H9 (cell line): ENCODE results near the gene CTU2. TPM values are rescaled to one million over a fixed set of nuclear protein-coding genes. Genes with fewer than 3 reads are reported as not detected.
A peak's percentile ranks its signal among the peaks of the same experiment; 100 is the strongest.

Source experiments
- DNase-seq: peaks from one replicate; pipeline ENCODE4 v3.0.0-alpha.2; 2017
- H2AFZ ChIP-seq: one replicate; pipeline ENCODE4 v1.6.1; 2013; ENCODE audit warnings: mild to moderate bottlenecking, low read length, control low read depth, moderate library complexity
- H2AK5ac ChIP-seq: 2 replicates; pipeline ENCODE4 v1.6.1; 2013; ENCODE audit warnings: low read length, control low read depth, mixed read lengths; ENCODE audit not compliant: insufficient read length
- H2BK120ac ChIP-seq: one replicate; pipeline ENCODE4 v1.6.1; 2013; ENCODE audit warnings: low read depth, mild to moderate bottlenecking, low read length, control low read depth, inconsistent platforms; ENCODE audit not compliant: poor library complexity, severe bottlenecking
- H2BK12ac ChIP-seq: 2 replicates; pipeline ENCODE4 v1.6.1; 2013; ENCODE audit warnings: low read length, control low read depth, mixed read lengths, low read depth; ENCODE audit not compliant: insufficient read length
- H2BK15ac ChIP-seq: 2 replicates; pipeline ENCODE4 v1.6.1; 2013; ENCODE audit warnings: low read depth, low read length, control low read depth
- H2BK20ac ChIP-seq: one replicate; pipeline ENCODE4 v1.6.1; 2013; ENCODE audit warnings: low read depth, mild to moderate bottlenecking, low read length, control low read depth, inconsistent platforms; ENCODE audit not compliant: poor library complexity, severe bottlenecking
- H2BK5ac ChIP-seq: 2 replicates; pipeline ENCODE4 v1.6.1; 2013; ENCODE audit warnings: low read length, control low read depth, mixed read lengths; ENCODE audit not compliant: insufficient read length
- H3K14ac ChIP-seq: 2 replicates; pipeline ENCODE4 v1.6.1; 2013; ENCODE audit warnings: low read length, control low read depth; ENCODE audit not compliant: insufficient read depth
- H3K18ac ChIP-seq: 2 replicates; pipeline ENCODE4 v1.6.1; 2013; ENCODE audit warnings: low read depth, mild to moderate bottlenecking, mixed read lengths, low read length, control low read depth; ENCODE audit not compliant: insufficient read length
- H3K23ac ChIP-seq: 2 replicates; pipeline ENCODE4 v1.6.1; 2013; ENCODE audit warnings: low read length, control low read depth, mixed read lengths, low read depth; ENCODE audit not compliant: insufficient read length
- H3K23me2 ChIP-seq: 2 replicates; pipeline ENCODE4 v1.6.1; 2013; ENCODE audit warnings: low read depth, mild to moderate bottlenecking, mixed read lengths, low read length, control low read depth; ENCODE audit not compliant: insufficient read length, poor library complexity, severe bottlenecking
- H3K27ac ChIP-seq: 2 replicates; pipeline ENCODE4 v1.5.1; 2013; ENCODE audit warnings: low read length, control low read depth, mixed read lengths, low read depth; ENCODE audit not compliant: insufficient read length
- H3K27me3 ChIP-seq: 2 replicates; pipeline ENCODE4 v1.6.1; 2013; ENCODE audit warnings: low read length, control low read depth, inconsistent platforms; ENCODE audit not compliant: insufficient read depth
- H3K4ac ChIP-seq: 2 replicates; pipeline ENCODE4 v1.6.1; 2013; ENCODE audit warnings: low read depth, mild to moderate bottlenecking, control low read depth, inconsistent platforms, low read length, moderate library complexity
- H3K4me1 ChIP-seq: 2 replicates; pipeline ENCODE4 v1.6.1; 2013; ENCODE audit warnings: low read length, control low read depth, inconsistent platforms; ENCODE audit not compliant: insufficient read depth
- H3K4me2 ChIP-seq: 2 replicates; pipeline ENCODE4 v1.6.1; 2013; ENCODE audit warnings: low read length, control low read depth, mixed read lengths; ENCODE audit not compliant: insufficient read length, insufficient read depth
- H3K56ac ChIP-seq: 2 replicates; pipeline ENCODE4 v1.6.1; 2013; ENCODE audit warnings: low read depth, mild to moderate bottlenecking, mixed read lengths, low read length, control low read depth; ENCODE audit not compliant: insufficient read length
- H3K79me1 ChIP-seq: 2 replicates; pipeline ENCODE4 v1.6.1; 2013; ENCODE audit warnings: low read depth, mild to moderate bottlenecking, moderate library complexity, low read length, control low read depth, inconsistent platforms; ENCODE audit not compliant: insufficient read depth, poor library complexity, severe bottlenecking
- H3K79me2 ChIP-seq: 2 replicates; pipeline ENCODE4 v1.6.1; 2013; ENCODE audit warnings: low read length, control low read depth, inconsistent platforms; ENCODE audit not compliant: insufficient read depth
- H3K9ac ChIP-seq: 2 replicates; pipeline ENCODE4 v1.6.1; 2013; ENCODE audit warnings: low read length, control low read depth, mixed read lengths; ENCODE audit not compliant: insufficient read length; ENCODE audit errors: extremely low read depth
- H3K9me3 ChIP-seq: one replicate; pipeline ENCODE4 v1.6.1; 2013; ENCODE audit warnings: low read depth, low read length, inconsistent platforms; ENCODE audit not compliant: control insufficient read depth
- H3T11ph ChIP-seq: one replicate; pipeline ENCODE4 v1.6.1; 2013; ENCODE audit warnings: mild to moderate bottlenecking, low read length, control low read depth, inconsistent platforms
- H4K20me1 ChIP-seq: one replicate; pipeline ENCODE4 v1.6.1; 2013; ENCODE audit not compliant: control insufficient read depth, insufficient read length, insufficient read depth
- H4K5ac ChIP-seq: 2 replicates; pipeline ENCODE4 v1.6.1; 2013; ENCODE audit warnings: low read depth, mild to moderate bottlenecking, mixed read lengths, low read length, control low read depth; ENCODE audit not compliant: insufficient read length
- H4K8ac ChIP-seq: replicated peaks from 2 replicates; pipeline ENCODE4 v1.6.1; 2013; ENCODE audit warnings: low read length, control low read depth, mixed read lengths, low read depth; ENCODE audit not compliant: insufficient read length
- H4K91ac ChIP-seq: 2 replicates; pipeline ENCODE4 v1.6.1; 2013; ENCODE audit warnings: low read depth, mild to moderate bottlenecking, moderate library complexity, mixed read lengths, low read length, control low read depth; ENCODE audit not compliant: insufficient read length
- H3K27ac Mint-ChIP-seq, 3 experiments: 2 replicates in 2 of 3; 3 replicates in 1 of 3; pipeline ENCODE4 v1.8.0; 2020 to 2021; ENCODE audit warnings: mixed read lengths in 3 of 3, mild to moderate bottlenecking in 1 of 3, moderate library complexity in 1 of 3
- H3K27me3 Mint-ChIP-seq: 2 replicates; pipeline ENCODE4 v1.8.0; 2021; ENCODE audit warnings: low read depth, mild to moderate bottlenecking, moderate library complexity, mixed read lengths
- H3K36me3 Mint-ChIP-seq, 3 experiments: 2 replicates in 2 of 3; 3 replicates in 1 of 3; pipeline ENCODE4 v1.8.0; 2020 to 2021; ENCODE audit warnings: low read depth in 3 of 3, mixed read lengths in 3 of 3; ENCODE audit not compliant: insufficient read depth in 1 of 3
- H3K4me1 Mint-ChIP-seq, 2 experiments: 2 replicates each; pipeline ENCODE4 v1.8.0; 2020; ENCODE audit warnings: mixed read lengths in 2 of 2
- H3K4me3 Mint-ChIP-seq, 2 experiments: 2 replicates in 1 of 2; 3 replicates in 1 of 2; pipeline ENCODE4 v1.8.0; 2020 to 2021; ENCODE audit warnings: mild to moderate bottlenecking in 2 of 2, mixed read lengths in 2 of 2, moderate library complexity in 1 of 2
- H3K9me3 Mint-ChIP-seq, 2 experiments: 2 replicates in 1 of 2; 3 replicates in 1 of 2; pipeline ENCODE4 v1.8.0; 2020; ENCODE audit warnings: mild to moderate bottlenecking in 2 of 2, mixed read lengths in 2 of 2, moderate library complexity in 1 of 2
- CTCF ChIP-seq: fragments of 200-600 bp; sonication (generic); conservative IDR thresholded peaks from 3 replicates; pipeline ENCODE4 v1.8.0; 2021; ENCODE audit warnings: antibody characterized with exemption, mild to moderate bottlenecking
- WGBS: extraction: QIAGEN DNeasy Blood & Tissue Kit; methylation state at CpG from one replicate; pipeline ENCODE4 v1.1.7; 2013; ENCODE audit warnings: missing lambda C conversion rate, low lambda C conversion rate, mixed read lengths; ENCODE audit not compliant: insufficient read length; ENCODE audit errors: extremely low coverage; 5-methylcytosine and 5-hydroxymethylcytosine counted together
- total RNA-seq: library from RNA; stranded (reverse); gene quantifications from 2 replicates; pipeline ENCODE4 v1.2.1, GENCODE V29; 2021

The CTU2 gene
- total RNA-seq, 1 experiment from 2014 or later, result 32.8 TPM

- Histone ChIP-seq H2BK5ac (no peak overlapping the region), H3K14ac (no peak overlapping the region; the same call in 1 of the 2 replicates), H3K18ac (no peak overlapping the region), H3T11ph (no peak overlapping the region), H3K79me2 (no peaks in the 10 kb centered on the region), H3K23me2 (no peaks in the 10 kb centered on the region), H2BK120ac (no peak overlapping the region), H4K5ac (no peak overlapping the region), H2BK20ac (no peak overlapping the region), H4K91ac (no peak overlapping the region), H4K20me1 (no peaks in the 10 kb centered on the region), H3K27me3 (no peaks in the 10 kb centered on the region), H3K27ac (no peak overlapping the region), H2BK15ac (no peak overlapping the region; the same call in 1 of the 2 replicates), H3K56ac (no peak overlapping the region), H2AK5ac (no peak overlapping the region), H2AFZ (no peak overlapping the region), H3K9me3 (no peaks in the 10 kb centered on the region), H3K9ac (no peak overlapping the region), H3K4me2 (no peak overlapping the region), H3K79me1 (no peaks in the 10 kb centered on the region), H4K8ac (no peak overlapping the region), H3K4me1 (no peaks in the 10 kb centered on the region), H3K23ac (no peak overlapping the region), H2BK12ac (no peak overlapping the region), H3K4ac (no peak overlapping the region)
- Mint-ChIP-seq H3K27ac (peak overlapping the region in 2 of 3 experiments; percentile 83 to 95; a peak in 4 of 7 replicates), H3K9me3 (no peaks in the 10 kb centered on the region; a peak in 1 of 5 replicates), H3K4me3 (peak overlapping the region; percentile 46 to 51; a peak in 3 of 5 replicates), H3K36me3 (no peaks in the 10 kb centered on the region), H3K27me3 (no peaks in the 10 kb centered on the region), H3K4me1 (peaks cover 27 to 48% of the 10 kb centered on the region in 2 experiments)
- peak; percentile 81 for DNase-seq
- TF ChIP-seq CTCF, result peak; percentile 69
- WGBS, result no CpG with 5 or more reads among the region's 42 CpGs
Observed at GRCh38 chr16:88754912-88755744, 48.8 kb downstream of the CTU2 start.
